ENCODE data around the gene GAK.

DNA sequence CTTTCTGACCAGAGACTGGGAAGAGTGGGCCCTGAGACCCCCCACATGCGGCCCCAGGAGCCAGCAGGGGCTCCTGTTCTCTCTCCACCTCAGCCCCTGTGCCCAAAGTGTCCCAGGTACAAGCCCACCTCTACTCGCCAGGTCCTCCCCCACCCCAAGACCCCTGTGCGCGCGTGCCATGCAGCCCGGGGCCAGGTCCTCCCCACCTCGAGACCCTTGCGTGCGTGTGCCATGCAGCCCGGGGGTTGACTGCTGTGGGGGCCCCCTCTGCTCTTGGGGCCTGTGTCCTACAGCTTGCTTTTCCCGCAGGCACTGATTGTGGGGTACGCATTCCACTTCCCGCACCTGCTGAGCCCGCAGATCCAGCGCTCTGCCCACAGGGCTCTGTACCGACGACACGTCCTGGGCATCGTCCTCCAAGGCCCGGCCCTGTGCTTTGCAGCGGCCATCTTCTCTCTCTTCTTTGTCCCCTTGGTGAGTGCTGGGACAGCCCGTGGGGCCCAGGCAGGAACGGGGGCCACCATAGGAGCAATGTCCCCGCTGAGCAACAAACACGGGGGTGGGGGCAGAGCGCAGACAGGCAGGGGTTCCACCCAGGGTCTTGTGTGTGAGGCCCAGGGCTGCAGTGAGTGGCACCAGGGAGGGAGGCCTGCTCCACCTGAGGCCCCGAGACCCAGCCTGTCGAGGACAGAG, 20.9 kb upstream of the GAK start:
- TF ChIP-seq, protein P1, sequence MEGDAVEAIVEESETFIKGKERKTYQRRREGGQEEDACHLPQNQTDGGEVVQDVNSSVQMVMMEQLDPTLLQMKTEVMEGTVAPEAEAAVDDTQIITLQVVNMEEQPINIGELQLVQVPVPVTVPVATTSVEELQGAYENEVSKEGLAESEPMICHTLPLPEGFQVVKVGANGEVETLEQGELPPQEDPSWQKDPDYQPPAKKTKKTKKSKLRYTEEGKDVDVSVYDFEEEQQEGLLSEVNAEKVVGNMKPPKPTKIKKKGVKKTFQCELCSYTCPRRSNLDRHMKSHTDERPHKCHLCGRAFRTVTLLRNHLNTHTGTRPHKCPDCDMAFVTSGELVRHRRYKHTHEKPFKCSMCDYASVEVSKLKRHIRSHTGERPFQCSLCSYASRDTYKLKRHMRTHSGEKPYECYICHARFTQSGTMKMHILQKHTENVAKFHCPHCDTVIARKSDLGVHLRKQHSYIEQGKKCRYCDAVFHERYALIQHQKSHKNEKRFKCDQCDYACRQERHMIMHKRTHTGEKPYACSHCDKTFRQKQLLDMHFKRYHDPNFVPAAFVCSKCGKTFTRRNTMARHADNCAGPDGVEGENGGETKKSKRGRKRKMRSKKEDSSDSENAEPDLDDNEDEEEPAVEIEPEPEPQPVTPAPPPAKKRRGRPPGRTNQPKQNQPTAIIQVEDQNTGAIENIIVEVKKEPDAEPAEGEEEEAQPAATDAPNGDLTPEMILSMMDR (IDR thresholded peaks at IDR 0.05; ENCODE audit: poor library complexity, severe bottlenecking): no peak
- TF ChIP-seq EZH2 (IDR thresholded peaks at IDR 0.05; ENCODE audit: borderline replicate concordance, insufficient read depth, low read length, poor library complexity, severe bottlenecking): no peak
- TF ChIP-seq REST (IDR thresholded peaks at IDR 0.05; ENCODE audit: borderline replicate concordance): no peak
- TF ChIP-seq POLR2AphosphoS5 (IDR thresholded peaks at IDR 0.05): no peak
- TF ChIP-seq EP300 (conservative IDR thresholded peaks at IDR 0.05; ENCODE audit: poor library complexity, severe bottlenecking): no peak
- TF ChIP-seq TAF1 (IDR thresholded peaks at IDR 0.05; ENCODE audit: low read depth): no peak
- no peak for TF ChIP-seq SMC3 (conservative IDR thresholded peaks at IDR 0.05; ENCODE audit: poor library complexity)
- no peak for TF ChIP-seq RAD21 (conservative IDR thresholded peaks at IDR 0.05)
